ENCODE results near the gene WTIP.
"Not testable (repeated sequence)": the region's sequence is repeated elsewhere in the genome, so short reads cannot be mapped to it uniquely, and the experiment has no call there.

Gene WTIP

DNA sequence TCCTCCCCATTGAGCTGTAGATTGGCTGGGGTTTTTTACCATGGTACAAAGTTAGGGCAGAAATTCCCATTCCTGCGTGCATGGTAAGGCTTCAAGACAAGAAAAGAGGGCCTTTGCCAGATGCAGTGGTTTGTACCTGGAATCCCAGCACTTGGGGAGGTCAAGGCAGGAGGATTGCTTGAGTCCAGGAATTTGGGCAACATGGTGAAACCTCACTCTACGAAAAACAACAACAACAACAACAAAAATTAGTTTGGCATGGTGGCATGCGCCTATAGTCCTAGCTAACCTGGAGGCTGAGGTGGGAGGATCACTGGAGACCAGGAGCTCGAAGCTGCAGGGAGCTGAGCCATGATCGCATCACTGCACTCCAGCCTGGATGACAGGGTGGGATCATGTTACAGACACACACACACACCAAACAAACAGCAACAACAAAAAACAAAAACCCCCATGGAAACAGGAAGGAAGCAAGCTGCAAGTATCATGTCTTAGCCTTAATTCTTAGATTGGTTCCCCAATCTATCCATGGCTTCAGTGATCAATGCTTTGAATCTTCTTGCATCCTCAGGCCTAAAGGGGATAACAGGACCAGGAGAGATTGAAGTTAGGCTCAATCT, 5.5 kb upstream of the WTIP start:
- peak in 1 of 10 donors; percentile 12 for DNase-seq
- intact Hi-C loops (cut with DNase I), result no loop called here

- DNase-seq; intact Hi-C loops (cut with DNase I): not testable (repeated sequence)
These were observed 3.1 kb upstream of the WTIP start for GRCh38 chr19:34478496-34478895.

- DNase-seq, result peak in 1 of 10 donors; percentile 29
- intact Hi-C loops (cut with DNase I), result no loop called here
These were observed 2.2 kb upstream of the WTIP start for GRCh38 chr19:34479396-34479795.

GRCh38 chr19:34480491-34480890, 1.1 kb upstream of the WTIP start:
- DNase-seq, result peak in 1 of 10 donors; percentile 36
- intact Hi-C loops (cut with DNase I), result no loop called here

DNA sequence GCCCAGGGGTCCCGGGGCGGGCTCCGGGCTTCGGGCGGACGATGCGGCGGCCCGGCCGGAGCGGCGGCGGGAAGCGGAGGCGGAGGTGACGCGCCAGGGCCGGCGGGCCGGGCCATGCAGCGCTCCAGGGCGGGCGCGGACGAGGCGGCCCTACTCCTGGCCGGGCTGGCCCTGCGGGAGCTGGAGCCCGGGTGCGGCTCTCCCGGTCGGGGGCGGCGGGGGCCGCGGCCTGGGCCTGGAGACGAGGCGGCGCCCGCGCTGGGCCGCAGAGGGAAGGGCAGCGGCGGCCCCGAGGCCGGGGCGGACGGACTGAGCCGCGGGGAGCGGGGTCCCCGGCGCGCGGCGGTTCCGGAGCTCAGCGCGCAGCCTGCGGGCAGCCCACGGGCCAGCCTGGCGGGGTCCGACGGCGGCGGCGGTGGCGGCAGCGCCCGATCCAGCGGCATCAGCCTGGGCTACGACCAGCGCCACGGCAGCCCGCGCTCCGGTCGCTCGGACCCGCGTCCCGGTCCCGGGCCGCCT, 362 bp downstream of the WTIP start:
- intact Hi-C loops (cut with DNase I), result no loop called here
- DNase-seq, result peak in 1 of 10 donors; percentile 45

DNA sequence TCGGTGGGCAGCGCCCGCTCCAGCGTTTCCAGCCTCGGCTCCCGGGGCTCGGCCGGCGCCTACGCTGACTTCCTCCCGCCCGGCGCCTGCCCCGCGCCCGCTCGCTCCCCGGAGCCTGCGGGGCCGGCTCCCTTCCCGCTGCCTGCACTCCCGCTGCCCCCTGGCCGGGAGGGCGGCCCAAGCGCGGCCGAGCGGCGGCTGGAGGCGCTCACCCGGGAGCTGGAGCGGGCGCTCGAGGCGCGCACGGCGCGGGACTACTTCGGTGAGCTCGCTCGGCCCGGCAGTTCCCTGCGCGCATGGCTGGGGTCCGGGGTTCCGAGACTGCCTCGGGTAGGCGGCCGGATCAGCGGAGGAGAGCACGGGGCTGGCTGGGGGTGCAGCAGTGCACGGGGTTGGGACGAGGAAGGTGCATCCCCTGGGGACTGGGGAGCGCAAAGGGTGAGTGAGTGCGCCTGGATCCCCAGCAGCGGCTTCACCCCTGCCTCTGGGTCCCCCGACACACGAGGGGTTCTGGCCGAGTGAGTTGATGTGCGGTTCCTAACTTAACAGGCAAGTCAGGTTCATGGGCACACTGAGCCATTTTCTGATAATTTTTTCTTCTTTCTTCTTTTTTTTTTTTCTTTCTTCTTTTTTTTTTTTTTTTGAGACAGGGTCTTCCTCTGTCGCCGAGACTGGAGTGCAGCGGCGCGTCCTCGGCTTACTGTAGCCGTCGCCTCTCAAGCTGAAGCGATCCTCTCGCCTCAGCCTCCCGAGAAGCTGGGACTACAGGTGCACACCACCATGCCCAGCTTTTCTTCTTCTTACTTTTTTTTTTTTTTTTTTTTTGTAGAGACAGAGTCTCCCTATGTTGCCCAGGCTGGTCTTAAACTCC, 1.1 kb downstream of the WTIP start:
- intact Hi-C loops (cut with DNase I), result no loop called here
- DNase-seq, result peak in 1 of 10 donors; percentile 80

- intact Hi-C loops (cut with DNase I), result no loop called here
These were observed 2.8 kb downstream of the WTIP start for GRCh38 chr19:34484328-34484727.

DNA sequence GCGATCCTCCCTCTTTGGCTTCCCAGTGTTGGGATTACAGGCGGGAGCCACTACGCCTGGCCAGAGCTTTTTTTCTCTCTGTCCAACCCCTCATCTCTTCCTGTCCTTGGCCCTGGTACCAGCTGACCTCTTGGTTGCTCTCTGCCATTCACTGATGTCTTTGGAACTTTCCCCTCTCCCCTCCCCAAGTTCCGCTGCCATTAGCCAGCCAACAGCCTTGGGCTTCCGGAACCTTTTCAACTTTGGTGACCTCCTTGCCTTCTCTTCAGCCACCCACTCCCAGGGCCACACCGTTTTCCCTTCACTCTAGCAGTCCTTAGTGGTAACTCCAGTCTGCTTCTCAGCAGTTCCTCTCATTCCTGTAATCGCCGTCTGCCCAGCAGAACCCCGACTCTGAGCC, 4.3 kb downstream of the WTIP start:
- DNase-seq, result peak in 1 of 10 donors; percentile 44
- intact Hi-C loops (cut with DNase I), result no loop called here

More at GRCh38 chr19:34484328-34484727, 2.8 kb downstream of the WTIP start:
- peak in 2 of 10 donors; percentile 55 to 73 for DNase-seq

- DNase-seq, result peak in 2 of 10 donors; percentile 68 to 76
- intact Hi-C loops (cut with DNase I), result no loop called here
These were observed 6.1 kb downstream of the WTIP start for GRCh38 chr19:34487651-34488051.

- intact Hi-C loops (cut with DNase I), result no loop called here
These were observed 7.6 kb downstream of the WTIP start for GRCh38 chr19:34489175-34489574.

GRCh38 chr19:34490141-34490766, 8.7 kb downstream of the WTIP start:
- intact Hi-C loops (cut with DNase I), result no loop called here

More at GRCh38 chr19:34489175-34489574, 7.6 kb downstream of the WTIP start:
- DNase-seq, result peak in 2 of 10 donors; percentile 35 to 46

DNA sequence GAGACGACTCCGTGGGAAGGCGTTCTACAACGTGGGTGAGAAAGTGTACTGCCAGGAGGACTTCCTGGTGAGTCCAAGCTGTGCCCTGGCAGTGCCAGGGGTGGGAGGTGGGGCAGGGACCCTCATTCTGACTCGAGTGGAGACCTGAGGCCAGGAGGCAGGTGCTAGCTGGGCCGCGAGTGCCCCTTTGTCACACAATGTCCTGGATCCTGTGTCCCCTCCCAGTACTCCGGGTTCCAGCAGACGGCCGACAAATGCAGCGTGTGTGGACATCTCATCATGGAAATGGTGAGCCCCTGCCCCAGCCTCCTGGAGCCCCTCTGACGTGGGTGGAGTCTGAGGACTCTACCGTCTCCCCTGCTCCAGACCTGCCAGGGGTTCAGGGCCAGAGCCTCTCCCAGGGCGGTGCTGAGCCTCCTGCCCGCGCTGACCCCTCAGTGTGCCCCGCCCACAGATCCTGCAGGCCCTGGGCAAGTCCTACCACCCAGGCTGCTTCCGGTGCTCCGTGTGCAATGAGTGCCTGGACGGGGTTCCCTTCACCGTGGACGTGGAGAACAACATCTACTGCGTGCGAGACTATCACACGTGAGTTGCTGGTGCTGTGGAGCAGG, 11.6 kb downstream of the WTIP start:
- peak in 3 of 10 donors; percentile 50 to 74 (median 59) for DNase-seq
- intact Hi-C loops (cut with DNase I), result no loop called here

More at GRCh38 chr19:34490141-34490766, 8.7 kb downstream of the WTIP start:
- peak in 2 of 10 donors; percentile 64 to 72 for DNase-seq

DNA sequence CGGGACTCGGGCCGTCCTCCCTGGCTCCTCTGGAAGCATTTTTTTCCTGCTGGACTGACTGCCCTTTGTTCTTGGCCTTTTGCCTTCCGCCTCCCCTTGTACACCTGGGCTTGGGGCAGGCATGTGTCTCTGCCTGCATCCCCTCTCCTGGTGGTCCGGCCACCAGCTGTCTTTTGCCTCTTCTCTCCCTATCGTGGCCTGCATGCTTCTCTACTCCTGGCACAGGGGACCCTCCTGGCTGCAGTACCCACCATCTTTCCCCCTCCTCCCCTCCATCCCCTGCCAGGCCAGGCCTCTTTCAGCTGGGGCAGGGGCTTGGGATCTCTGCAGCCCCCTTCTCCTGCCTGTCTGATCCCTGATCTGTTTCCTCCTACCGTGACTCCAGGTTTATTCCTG, 12.1 kb downstream of the WTIP start:
- peak in 3 of 10 donors; percentile 15 to 52 (median 36) for DNase-seq
- intact Hi-C loops (cut with DNase I), result no loop called here

DNA sequence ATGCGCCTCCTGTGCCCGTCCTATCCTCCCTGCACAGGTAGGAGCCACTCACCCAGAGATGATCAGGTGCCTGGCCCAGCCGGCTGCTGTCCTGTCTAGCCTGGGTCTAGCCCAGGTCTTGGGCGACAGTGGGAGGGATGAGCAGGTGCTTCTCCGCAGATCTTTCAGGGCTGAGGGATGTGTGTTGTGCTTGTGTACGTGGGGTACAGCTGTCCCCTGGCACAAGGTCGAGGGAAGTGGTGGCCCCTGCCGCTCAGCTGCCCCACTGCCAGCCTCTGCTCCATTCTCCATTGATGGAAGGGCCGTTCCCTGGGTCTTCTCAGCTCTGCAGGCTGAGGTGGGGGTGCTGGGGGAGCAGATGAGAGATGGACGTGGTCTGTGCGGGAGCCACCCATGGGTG, 13.0 kb downstream of the WTIP start:
- intact Hi-C loops (cut with DNase I), result no loop called here
- DNase-seq, result peak in 3 of 10 donors; percentile 37 to 70 (median 49)

DNA sequence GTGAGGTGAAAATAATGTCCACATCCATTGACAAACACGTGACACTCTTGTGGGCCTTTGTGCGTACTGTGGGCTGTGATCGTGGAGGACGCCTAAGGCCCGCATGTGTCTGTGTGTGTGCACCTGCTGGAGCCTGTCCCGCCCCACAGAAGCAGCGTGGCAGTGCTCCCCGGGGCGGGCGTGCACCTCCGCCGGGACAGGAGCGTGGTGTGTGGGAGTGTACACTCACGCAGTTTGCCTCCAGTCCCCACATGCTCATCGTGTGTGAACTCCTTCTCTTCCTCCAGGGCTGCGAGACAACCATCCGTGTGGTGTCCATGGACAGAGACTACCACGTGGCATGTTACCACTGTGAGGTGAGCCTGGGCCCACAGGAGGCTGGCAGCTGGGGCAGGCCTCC, 13.9 kb downstream of the WTIP start:
- DNase-seq, result peak in 3 of 10 donors; percentile 32 to 67 (median 37)
- intact Hi-C loops (cut with DNase I), result no loop called here

- intact Hi-C loops (cut with DNase I), result no loop called here
- peak in 1 of 10 donors; percentile 18 for DNase-seq
These were observed 15.7 kb downstream of the WTIP start for GRCh38 chr19:34497112-34497805.

DNA sequence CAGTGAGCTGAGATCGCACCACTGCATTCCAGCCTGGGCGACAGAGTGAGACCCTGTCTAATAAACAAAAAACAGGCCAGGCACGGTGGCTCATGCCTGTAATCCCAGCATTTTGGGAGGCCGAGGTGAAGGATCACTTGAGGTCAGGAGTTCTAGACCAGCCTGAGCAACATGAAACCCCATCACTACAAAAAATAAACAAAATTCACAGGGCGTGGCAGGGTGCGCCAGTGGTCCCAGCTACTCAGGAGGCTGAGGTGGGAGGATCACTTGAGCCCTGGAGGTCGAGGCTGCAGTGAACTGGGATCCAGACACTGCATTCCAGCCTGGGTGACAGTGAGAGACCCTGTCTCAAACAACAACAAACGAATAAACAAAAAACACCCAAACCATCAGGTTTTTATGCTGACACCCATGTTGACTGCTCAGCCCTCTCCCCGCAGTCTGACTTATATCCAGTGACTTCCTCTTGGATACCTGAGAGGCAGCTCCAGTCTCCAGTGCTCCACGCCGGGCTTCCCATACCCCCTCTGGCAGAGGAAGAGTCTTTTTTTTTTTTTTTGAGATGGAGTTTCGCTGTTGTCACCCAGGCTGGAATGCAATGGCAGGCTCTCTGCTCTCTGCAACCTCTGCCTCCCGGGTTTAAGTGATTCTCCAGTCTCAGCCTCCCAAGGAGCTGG, 17.7 kb downstream of the WTIP start:
- peak in 2 of 10 donors; percentile 14 to 47 for DNase-seq
- intact Hi-C loops (cut with DNase I), result no loop called here

GRCh38 chr19:34500656-34501120, 19.1 kb downstream of the WTIP start:
- peak in 2 of 10 donors; percentile 51 to 73 for DNase-seq
- intact Hi-C loops (cut with DNase I), result loop anchor here (1.0 kb wide), 1 partner anchor 212 kb away; no protein-coding TSS in a partner anchor
